ENCODE results near the gene DMC1. TPM values are rescaled to one million over a fixed set of nuclear protein-coding genes. Genes with fewer than 3 reads are reported as not detected.
A peak's percentile ranks its signal among the peaks of the same experiment; 100 is the strongest.

DMC1 gene
- total and polyA plus RNA-seq, 11 donors: 0.12 to 2.4 (median 0.51) TPM

- WGBS, 4 donors: 2 to 5% (median 3%) methylated on average over 14 of the region's 14 CpGs
- no peaks in the 10 kb centered on the region for H3K9me3 ChIP-seq
- H3K36me3 ChIP-seq: no peaks in the 10 kb centered on the region
- DNase-seq (peak; percentile 45 to 68 (median 66)), ATAC-seq (peak; percentile 44 to 65 (median 60))
- peaks cover 0 to 5% (median 0%) of the 10 kb centered on the region in 9 donors for H3K27me3 ChIP-seq
- intact Hi-C loops (cut with DNase I): loop anchor here (1.0 to 10.0 kb wide), 11 partner anchors 64 to 519 kb away; partner anchors contain the start of genes DDX17 (in 2 of the 10) and PICK1 (in 2 of the 10)
- H3K4me3 ChIP-seq: peak overlapping the region; percentile 45 to 82 (median 68)
- H3K27ac ChIP-seq: peak overlapping the region in 11 of 12 donors; percentile 62 to 94 (median 87)
- peaks cover 0 to 38% (median 15%) of the 10 kb centered on the region in 12 donors for H3K4me1 ChIP-seq
- TF ChIP-seq CTCF (IDR thresholded peaks at IDR 0.05): peak in 1 of 12 donors; percentile 2
- no peak for TF ChIP-seq POLR2A (IDR thresholded peaks at IDR 0.05)
Measured at GRCh38 chr22:38570779-38571364, 889 bp upstream of the DMC1 start.

GRCh38 chr22:38569181-38569971 is 607 bp downstream of the DMC1 start:
- Histone ChIP-seq H3K4me1 (peaks cover 0 to 38% (median 15%) of the 10 kb centered on the region in 12 donors), H3K27me3 (peaks cover 0 to 10% (median 0%) of the 10 kb centered on the region in 9 donors), H3K9me3 (no peaks in the 10 kb centered on the region), H3K4me3 (peak overlapping the region; percentile 18 to 82 (median 68)), H3K27ac (peak overlapping the region in 9 of 12 donors; percentile 17 to 89 (median 75)), H3K36me3 (no peaks in the 10 kb centered on the region)
- intact Hi-C loops (cut with DNase I): loop anchor here in 6 of 10 donors (5.0 to 10.0 kb wide), 3 partner anchors 57 to 105 kb away; partner anchors contain the start of genes DDX17 (in 3 of the 6) and KDELR3 (in 1 of the 6)
- 36 to 46% (median 41%) methylated on average over 25 to 32 of the region's 32 CpGs for WGBS, 4 donors
- DNase-seq (peak in 4 of 5 donors; percentile 9 to 62 (median 25)), ATAC-seq (peak in 2 of 4 donors; percentile 1 to 5)
- TF ChIP-seq CTCF (IDR thresholded peaks at IDR 0.05): no peak
- no peak for TF ChIP-seq POLR2A (IDR thresholded peaks at IDR 0.05)

GRCh38 chr22:38567531-38568285 is 2.3 kb downstream of the DMC1 start:
- ATAC-seq: no peak
- intact Hi-C loops (cut with DNase I): loop anchor here in 6 of 10 donors (5.0 to 10.0 kb wide), 3 partner anchors 55 to 103 kb away; partner anchors contain the start of genes DDX17 (in 3 of the 6) and KDELR3 (in 1 of the 6)
- no peak for DNase-seq
- H3K4me3 ChIP-seq: no peak overlapping the region
- H3K36me3 ChIP-seq: no peaks in the 10 kb centered on the region
- peak overlapping the region in 3 of 12 donors; percentile 8 to 61 (median 31) for H3K27ac ChIP-seq
- TF ChIP-seq CTCF (IDR thresholded peaks at IDR 0.05): no peak
- TF ChIP-seq POLR2A (IDR thresholded peaks at IDR 0.05): no peak
- WGBS, 4 donors: 55 to 64% (median 56%) methylated on average over 7 of the region's 7 CpGs
- H3K9me3 ChIP-seq: no peaks in the 10 kb centered on the region
- peaks cover 0 to 38% (median 15%) of the 10 kb centered on the region in 12 donors for H3K4me1 ChIP-seq
- peaks cover 0 to 12% (median 0%) of the 10 kb centered on the region in 9 donors for H3K27me3 ChIP-seq
